ENCODE measurements around the gene TMEM135.

The TMEM135 gene

GRCh38 chr11:87315229-87315628, 277.5 kb downstream of the TMEM135 start:
- H3K27ac ChIP-seq (ENCODE audit: low read depth, low read length), result no peak overlapping the region
- TF ChIP-seq EZH2phosphoT487 (IDR thresholded peaks at IDR 0.05; ENCODE audit: borderline replicate concordance, low read length) (no peak), CTCF (IDR thresholded peaks at IDR 0.05; ENCODE audit: low read depth, low read length, poor library complexity, severe bottlenecking) (no peak)
- no peaks in the 10 kb centered on the region for H3F3A ChIP-seq (ENCODE audit: control insufficient read depth, insufficient read depth)
- H3K79me2 ChIP-seq (ENCODE audit: control insufficient read depth, low read length), result no peaks in the 10 kb centered on the region
- H3K27me3 ChIP-seq (ENCODE audit: control insufficient read depth, low read length), result no peaks in the 10 kb centered on the region
- 0 out of 2 replicates have a peak, but pooled peaks cover 3% of the 10 kb centered on the region for H3K36me3 ChIP-seq (ENCODE audit: control insufficient read depth, low read length)
- H3K9me3 ChIP-seq (ENCODE audit: control insufficient read depth, insufficient read depth, low read length), result no peaks in the 10 kb centered on the region
- no peaks in the 10 kb centered on the region for H4K20me1 ChIP-seq (ENCODE audit: control insufficient read depth, insufficient read depth, low read depth, low read length)
- H3K4me3 ChIP-seq (ENCODE audit: low read length), result no peak overlapping the region
- H3K4me2 ChIP-seq (ENCODE audit: low read length), result no peak overlapping the region
- H3K4me1 ChIP-seq (ENCODE audit: control insufficient read depth, low read length), result peaks cover 4% of the 10 kb centered on the region; the same call in 1 of the 2 replicates
- H3K9me2 ChIP-seq (replicated peaks; ENCODE audit: control insufficient read depth, low read length), result no peaks in the 10 kb centered on the region

- Histone ChIP-seq H3K9me3 (ENCODE audit: control insufficient read depth, insufficient read depth, low read length) (no peaks in the 10 kb centered on the region), H3K4me2 (ENCODE audit: low read length) (no peak overlapping the region), H3K36me3 (ENCODE audit: control insufficient read depth, low read length) (0 out of 2 replicates have a peak, but pooled peaks cover 5% of the 10 kb centered on the region), H3K9me2 (replicated peaks; ENCODE audit: control insufficient read depth, low read length) (no peaks in the 10 kb centered on the region), H3K4me1 (ENCODE audit: control insufficient read depth, low read length) (peaks cover 4% of the 10 kb centered on the region; the same call in 1 of the 2 replicates), H3K27me3 (ENCODE audit: control insufficient read depth, low read length) (no peaks in the 10 kb centered on the region), H3F3A (ENCODE audit: control insufficient read depth, insufficient read depth) (no peaks in the 10 kb centered on the region), H4K20me1 (ENCODE audit: control insufficient read depth, insufficient read depth, low read depth, low read length) (no peaks in the 10 kb centered on the region), H3K79me2 (ENCODE audit: control insufficient read depth, low read length) (no peaks in the 10 kb centered on the region), H3K4me3 (ENCODE audit: low read length) (no peak overlapping the region), H3K27ac (ENCODE audit: low read depth, low read length) (no peak overlapping the region)
- TF ChIP-seq EZH2phosphoT487 (IDR thresholded peaks at IDR 0.05; ENCODE audit: borderline replicate concordance, low read length) (no peak), CTCF (IDR thresholded peaks at IDR 0.05; ENCODE audit: low read depth, low read length, poor library complexity, severe bottlenecking) (no peak)
These were observed 278.8 kb downstream of the TMEM135 start for GRCh38 chr11:87316491-87316890.

- no peaks in the 10 kb centered on the region for H3K79me2 ChIP-seq (ENCODE audit: control insufficient read depth, low read length)
- H3F3A ChIP-seq (ENCODE audit: control insufficient read depth, insufficient read depth), result no peaks in the 10 kb centered on the region
These were observed 279.7 kb downstream of the TMEM135 start for GRCh38 chr11:87317441-87317840.

More at GRCh38 chr11:87317441-87317840, 279.7 kb downstream of the TMEM135 start:
- Histone ChIP-seq H3K27ac (ENCODE audit: low read depth, low read length) (no peak overlapping the region), H3K27me3 (ENCODE audit: control insufficient read depth, low read length) (no peaks in the 10 kb centered on the region), H3K4me3 (ENCODE audit: low read length) (no peak overlapping the region), H3K9me2 (replicated peaks; ENCODE audit: control insufficient read depth, low read length) (no peaks in the 10 kb centered on the region), H4K20me1 (ENCODE audit: control insufficient read depth, insufficient read depth, low read depth, low read length) (no peaks in the 10 kb centered on the region), H3K36me3 (ENCODE audit: control insufficient read depth, low read length) (0 out of 2 replicates have a peak, but pooled peaks cover 5% of the 10 kb centered on the region), H3K4me2 (ENCODE audit: low read length) (no peak overlapping the region), H3K4me1 (ENCODE audit: control insufficient read depth, low read length) (peaks cover 4% of the 10 kb centered on the region; the same call in 1 of the 2 replicates), H3K9me3 (ENCODE audit: control insufficient read depth, insufficient read depth, low read length) (no peaks in the 10 kb centered on the region)
- TF ChIP-seq CTCF (IDR thresholded peaks at IDR 0.05; ENCODE audit: low read depth, low read length, poor library complexity, severe bottlenecking), result no peak
- TF ChIP-seq EZH2phosphoT487 (IDR thresholded peaks at IDR 0.05; ENCODE audit: borderline replicate concordance, low read length), result no peak
